ENCODE measurements around the gene PRR36.

The PRR36 gene

GRCh38 chr19:7831452-7831851 lies 42.7 kb downstream of the PRR36 start:
- Histone ChIP-seq H3K36me3 (no peaks in the 10 kb centered on the region), H3K4me1 (peaks cover 0 to 33% (median 17%) of the 10 kb centered on the region in 4 donors), H3K9me3 (no peaks in the 10 kb centered on the region), H3K4me3 (no peak overlapping the region), H3K27me3 (peaks cover 0 to 2% of the 10 kb centered on the region in 2 donors), H3K27ac (no peak overlapping the region)
- intact Hi-C loops (cut with DNase I; ENCODE audit: low total_unique reads): no loop called here
- no peak for TF ChIP-seq CTCF (IDR thresholded peaks at IDR 0.05)
- DNase-seq: no peak

GRCh38 chr19:7830823-7831222 lies 43.4 kb downstream of the PRR36 start:
- Histone ChIP-seq H3K4me1 (peaks cover 0 to 33% (median 17%) of the 10 kb centered on the region in 4 donors), H3K36me3 (no peaks in the 10 kb centered on the region), H3K4me3 (peak overlapping the region; percentile 82 to 95), H3K9me3 (no peaks in the 10 kb centered on the region), H3K27me3 (peaks cover under 1 to 2% of the 10 kb centered on the region in 2 donors), H3K27ac (no peak overlapping the region)
- intact Hi-C loops (cut with DNase I; ENCODE audit: low total_unique reads): no loop called here
- TF ChIP-seq CTCF (IDR thresholded peaks at IDR 0.05): no peak
- DNase-seq: no peak

GRCh38 chr19:7830272-7830771 lies 43.9 kb downstream of the PRR36 start:
- TF ChIP-seq CTCF (IDR thresholded peaks at IDR 0.05): no peak
- H3K27me3 ChIP-seq: peaks cover 2 to 4% of the 10 kb centered on the region in 2 donors
- H3K36me3 ChIP-seq: no peaks in the 10 kb centered on the region
- peak overlapping the region; percentile 82 to 95 for H3K4me3 ChIP-seq
- H3K4me1 ChIP-seq: peaks cover 0 to 33% (median 17%) of the 10 kb centered on the region in 4 donors
- intact Hi-C loops (cut with DNase I; ENCODE audit: low total_unique reads): no loop called here
- DNase-seq: no peak
- H3K27ac ChIP-seq: peak overlapping the region; percentile 53 to 63
- H3K9me3 ChIP-seq: no peaks in the 10 kb centered on the region

DNA sequence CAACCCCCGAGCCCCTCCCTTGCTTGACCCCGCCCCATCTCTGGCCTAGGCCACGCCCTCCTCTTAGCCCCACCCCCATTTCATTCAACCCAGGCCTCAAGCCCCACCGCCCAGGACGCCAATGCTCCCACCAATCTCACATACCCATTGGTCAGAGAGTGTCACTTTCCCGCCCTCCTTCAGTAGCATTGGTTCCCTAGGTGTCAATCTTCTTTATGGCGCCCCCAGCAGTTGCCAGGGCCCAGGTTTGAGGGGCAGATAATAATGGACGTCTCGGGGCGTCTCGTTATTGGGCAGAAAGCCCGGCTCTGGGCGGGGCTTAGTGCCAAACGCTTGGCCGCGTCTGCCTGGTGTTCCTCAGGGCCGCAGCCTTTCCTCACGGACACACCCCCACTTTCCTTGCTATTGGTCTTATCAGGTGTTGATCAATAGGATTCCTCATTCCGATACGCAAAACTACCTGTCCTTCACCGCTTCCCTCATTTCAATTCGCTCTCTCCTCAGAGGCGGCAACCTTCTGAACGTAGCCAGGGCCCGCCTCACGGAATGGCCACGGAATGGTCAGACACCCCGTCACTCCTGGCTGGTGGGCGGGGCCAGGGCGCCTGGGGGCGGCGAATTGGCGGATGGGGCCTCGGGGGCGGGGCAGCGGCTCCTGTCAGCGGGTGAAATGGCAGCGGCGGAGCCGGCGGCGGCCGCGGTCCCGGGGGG lies 44.5 kb downstream of the PRR36 start, which contains the start of gene EVI5L:
Gene EVI5L, plus strand, starts transcription at position 658 of the 711 bp plus-strand sequence. CDS start 16,325 bp downstream, outside the sequence.
- no peak for TF ChIP-seq CTCF (IDR thresholded peaks at IDR 0.05)
- H3K4me3 ChIP-seq: peak within 1 kb of the TSS; percentile 82 to 95
- H3K4me1 ChIP-seq: peaks cover 0 to 33% (median 17%) of the 10 kb centered on the region in 4 donors
- DNase-seq: peak; percentile 99 to 100
- no peaks in the 10 kb centered on the region for H3K36me3 ChIP-seq
- peak within 1 kb of the TSS; percentile 53 to 63 for H3K27ac ChIP-seq
- H3K27me3 ChIP-seq: peaks cover 2 to 4% of the 10 kb centered on the region in 2 donors
- intact Hi-C loops (cut with DNase I; ENCODE audit: low total_unique reads): no loop called here
- no peaks in the 10 kb centered on the region for H3K9me3 ChIP-seq

DNA sequence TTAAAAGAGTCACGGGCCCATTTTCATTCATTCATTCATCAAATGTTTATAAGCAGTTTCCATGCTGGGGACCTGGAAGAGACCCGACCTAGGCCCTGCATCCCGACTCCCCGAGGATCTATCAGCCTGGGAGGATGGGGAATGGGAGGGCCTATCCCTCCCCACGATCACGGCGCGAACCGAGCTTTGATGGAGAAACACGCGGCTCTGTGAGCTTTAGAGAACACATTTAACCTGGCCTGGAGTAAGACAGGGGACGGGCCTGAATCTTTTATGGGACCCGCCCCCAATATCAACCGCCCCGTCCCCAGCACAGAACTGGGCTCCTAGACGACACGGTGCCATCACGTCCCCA lies 45.0 kb downstream of the PRR36 start:
- H3K36me3 ChIP-seq: no peaks in the 10 kb centered on the region
- peaks cover 0 to 33% (median 17%) of the 10 kb centered on the region in 4 donors for H3K4me1 ChIP-seq
- H3K4me3 ChIP-seq: peak overlapping the region; percentile 82 to 95
- H3K9me3 ChIP-seq: no peaks in the 10 kb centered on the region
- H3K27me3 ChIP-seq: peaks cover 2 to 4% of the 10 kb centered on the region in 2 donors
- intact Hi-C loops (cut with DNase I; ENCODE audit: low total_unique reads): no loop called here
- no peak for DNase-seq
- TF ChIP-seq CTCF (IDR thresholded peaks at IDR 0.05): no peak
- H3K27ac ChIP-seq: peak overlapping the region in 1 of 2 donors; percentile 29
